Measurements from ENCODE around the gene NCR2.

Gene NCR2

GRCh38 chr6:41331401-41332150 lies 3.8 kb upstream of the NCR2 start:
- no peak for DNase-seq

DNA sequence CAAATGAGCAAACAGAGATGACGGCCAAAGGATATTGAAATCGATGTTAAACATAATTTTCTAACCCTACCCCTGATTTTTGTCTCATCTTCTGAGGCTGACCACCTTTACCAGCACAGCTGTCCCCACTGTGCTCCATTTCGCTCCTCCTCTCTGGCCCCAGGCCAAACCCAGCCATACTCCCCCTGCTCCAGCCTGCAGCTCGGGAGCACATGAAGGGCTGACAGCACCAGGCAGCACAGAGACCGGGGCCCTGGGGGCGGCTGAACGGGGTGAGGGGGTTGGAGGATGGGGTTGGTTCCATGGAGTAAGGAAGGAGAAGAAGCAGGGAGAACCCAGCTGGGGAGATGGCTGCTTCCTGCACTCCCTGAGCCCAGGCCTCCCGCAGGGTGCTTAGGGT lies 3.2 kb upstream of the NCR2 start:
- no peak for DNase-seq

DNA sequence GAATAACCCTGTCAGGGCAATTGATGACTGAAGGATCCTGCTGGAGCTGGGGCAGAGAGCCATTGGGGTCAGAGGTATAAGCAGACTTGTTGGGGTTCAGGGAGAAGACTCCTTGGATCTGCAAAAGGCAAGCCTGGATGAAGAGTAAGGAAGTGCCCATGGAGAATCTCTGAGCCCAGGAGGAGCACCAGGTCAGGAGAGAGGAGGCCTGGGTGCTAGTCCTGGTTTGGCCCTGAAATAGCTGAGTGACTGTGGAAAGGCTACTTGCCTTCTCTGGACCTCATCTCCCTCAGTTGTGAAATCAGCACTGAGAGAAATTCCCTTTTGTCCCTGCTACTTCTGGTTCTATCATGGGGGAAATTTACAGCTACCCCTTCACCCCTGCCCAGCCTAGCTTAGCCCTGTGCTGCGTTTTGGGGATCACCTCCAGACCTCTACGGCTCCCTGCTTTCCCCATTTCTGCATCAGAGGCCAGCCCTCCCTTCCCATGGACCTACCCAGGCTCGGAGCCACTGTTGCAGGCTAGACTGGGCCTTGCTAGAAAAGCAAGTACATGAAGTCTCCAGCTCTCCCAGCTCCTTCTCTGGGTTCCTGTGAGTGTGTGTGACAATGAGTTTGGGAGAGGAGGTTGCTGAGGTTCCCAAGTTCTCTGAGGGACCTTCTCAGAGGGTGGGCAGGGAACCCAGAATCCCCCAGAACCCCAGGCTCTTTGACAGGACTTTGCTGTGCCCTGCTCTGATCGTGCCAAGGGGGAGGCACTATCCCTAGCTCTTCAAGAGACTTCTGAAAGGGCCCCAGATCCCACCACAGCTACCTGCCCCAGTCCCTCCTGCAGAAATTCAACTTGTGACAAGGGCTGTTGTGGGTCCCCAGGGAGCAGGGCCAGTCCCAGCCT lies 2.3 kb upstream of the NCR2 start:
- no peak for DNase-seq

DNA sequence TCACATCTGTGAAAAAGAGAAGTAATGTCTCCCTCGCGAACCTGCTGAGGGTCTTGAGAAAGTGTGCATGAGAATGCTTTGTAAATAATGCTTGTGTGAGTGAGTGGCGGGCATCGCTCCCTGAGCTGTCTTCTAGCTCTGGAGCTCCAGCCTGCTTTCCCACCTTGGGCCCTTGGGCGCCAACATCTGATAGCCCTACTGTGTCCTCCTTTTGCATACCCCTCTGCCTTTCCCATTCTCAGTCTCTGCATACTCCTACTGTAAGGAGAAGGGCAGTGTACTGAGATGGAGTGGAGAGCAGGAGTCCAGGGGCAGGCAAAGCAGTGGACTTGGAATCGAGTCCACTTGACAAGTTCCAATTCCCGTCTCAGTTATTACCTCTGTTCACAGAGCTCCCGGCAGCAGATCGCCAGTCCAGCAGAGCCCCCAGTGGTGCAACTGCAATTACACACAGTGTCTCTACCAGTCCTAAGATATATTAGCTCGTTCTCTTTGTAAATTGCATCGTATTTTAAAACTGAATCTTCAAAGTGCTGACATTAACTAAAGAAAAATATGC lies 847 bp upstream of the NCR2 start:
- peak; percentile 21 for DNase-seq

- DNase-seq = peak; percentile 55
Observed at GRCh38 chr6:41335943-41336342, 535 bp downstream of the NCR2 start.

GRCh38 chr6:41336824-41337223 lies 1.4 kb downstream of the NCR2 start:
- peak; percentile 87 for DNase-seq

DNA sequence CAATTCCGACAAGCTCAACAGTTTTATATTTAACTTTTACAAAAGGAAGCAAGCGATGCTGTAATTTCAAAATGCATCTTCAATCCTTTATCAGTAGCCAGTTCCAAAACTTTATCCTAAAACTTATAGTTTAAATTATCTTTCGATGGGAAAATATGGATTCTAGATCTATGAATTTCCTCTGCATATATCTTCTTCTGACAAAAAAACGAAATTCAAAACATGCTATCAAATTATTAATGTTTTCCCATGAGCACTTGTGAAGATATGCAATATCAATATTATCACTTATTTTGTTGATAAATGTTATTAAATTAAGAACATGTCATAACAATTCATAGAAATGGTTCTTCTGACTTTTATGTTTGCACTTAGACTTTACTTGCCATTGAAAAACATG lies 2.3 kb downstream of the NCR2 start:
- no peak for DNase-seq

DNA sequence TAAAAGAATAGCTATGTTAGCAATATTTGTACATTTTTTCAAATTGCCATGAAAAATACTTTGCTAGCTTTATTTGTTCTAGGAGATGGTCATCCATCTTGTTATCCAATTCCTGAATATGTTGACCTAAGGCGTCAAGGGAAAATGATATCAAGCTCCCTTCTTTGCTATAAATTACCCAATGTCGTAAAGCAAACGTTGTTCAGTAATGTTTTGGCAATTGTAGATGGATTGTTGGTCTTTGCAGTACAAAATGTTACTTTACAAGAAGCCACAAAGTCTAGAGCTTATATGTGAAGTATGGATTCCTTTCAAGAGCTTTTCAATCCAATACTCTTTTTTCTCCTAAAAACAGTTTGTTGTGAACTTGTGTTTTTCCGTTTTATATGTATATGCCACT lies 3.3 kb downstream of the NCR2 start:
- DNase-seq = no peak

DNA sequence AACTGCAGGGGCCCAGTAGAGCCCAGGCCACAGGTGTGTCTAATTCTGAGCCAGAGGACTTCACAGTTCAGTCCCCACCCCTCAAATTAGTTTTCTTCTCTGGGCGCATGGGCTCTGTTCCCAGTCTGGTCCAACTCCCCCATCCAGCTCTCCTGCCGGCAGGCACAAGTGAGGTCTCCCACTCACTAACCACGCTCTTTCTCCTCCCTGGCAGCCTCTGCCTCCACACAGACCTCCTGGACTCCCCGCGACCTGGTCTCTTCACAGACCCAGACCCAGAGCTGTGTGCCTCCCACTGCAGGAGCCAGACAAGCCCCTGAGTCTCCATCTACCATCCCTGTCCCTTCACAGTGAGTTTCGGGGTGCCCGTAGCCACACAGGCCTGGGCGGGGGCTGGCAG lies 6.2 kb downstream of the NCR2 start:
- no peak for DNase-seq

GRCh38 chr6:41342241-41342640 lies 6.8 kb downstream of the NCR2 start:
- DNase-seq = no peak

GRCh38 chr6:41343641-41344187 lies 8.3 kb downstream of the NCR2 start:
- DNase-seq = no peak

GRCh38 chr6:41344876-41345275 lies 9.5 kb downstream of the NCR2 start:
- DNase-seq = no peak

DNA sequence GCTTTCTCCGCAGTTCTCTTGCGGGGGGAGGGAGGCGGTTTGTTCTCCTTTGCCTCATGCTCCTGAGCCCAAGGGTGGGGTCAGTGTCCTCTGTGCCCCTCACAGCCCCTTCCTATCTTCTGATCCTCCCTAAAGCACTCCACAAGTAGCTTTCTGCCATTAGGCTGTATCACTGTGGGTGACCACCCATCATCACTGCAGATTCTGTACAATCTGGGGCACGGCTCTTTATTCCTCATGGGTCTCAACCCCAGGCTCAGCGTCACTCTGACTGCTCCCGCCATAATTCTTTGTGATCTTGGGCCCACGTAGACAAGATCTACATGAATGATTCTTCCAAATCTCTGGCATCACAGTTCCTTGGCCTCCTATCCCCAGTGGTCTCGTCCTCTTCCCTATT lies 10.5 kb downstream of the NCR2 start:
- DNase-seq = no peak

DNA sequence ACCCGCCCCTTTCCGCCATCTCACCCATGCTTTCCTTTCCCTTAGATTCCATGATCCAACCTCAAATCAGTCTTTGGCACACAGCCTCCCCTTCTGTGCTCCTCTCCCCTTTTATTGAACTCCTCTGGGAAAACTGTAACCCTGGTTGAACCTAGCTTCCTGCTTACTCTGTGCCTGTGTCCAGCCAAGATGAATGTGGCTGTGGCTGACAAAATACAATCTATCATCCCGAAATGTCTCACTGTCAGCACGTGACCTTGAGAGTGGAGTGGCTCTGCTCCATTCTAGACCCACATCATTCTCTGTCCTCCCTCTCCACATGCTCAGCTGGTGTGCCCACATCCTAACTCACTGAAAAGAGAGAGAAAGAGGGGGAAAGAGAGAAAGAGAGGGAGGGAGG lies 11.0 kb downstream of the NCR2 start:
- DNase-seq = no peak

GRCh38 chr6:41347378-41348050 lies 12.1 kb downstream of the NCR2 start:
- no peak for DNase-seq

- no peak for DNase-seq
Observed at GRCh38 chr6:41348934-41349333, 13.5 kb downstream of the NCR2 start.

GRCh38 chr6:41352396-41352795 lies 17.0 kb downstream of the NCR2 start:
- DNase-seq = no peak

DNA sequence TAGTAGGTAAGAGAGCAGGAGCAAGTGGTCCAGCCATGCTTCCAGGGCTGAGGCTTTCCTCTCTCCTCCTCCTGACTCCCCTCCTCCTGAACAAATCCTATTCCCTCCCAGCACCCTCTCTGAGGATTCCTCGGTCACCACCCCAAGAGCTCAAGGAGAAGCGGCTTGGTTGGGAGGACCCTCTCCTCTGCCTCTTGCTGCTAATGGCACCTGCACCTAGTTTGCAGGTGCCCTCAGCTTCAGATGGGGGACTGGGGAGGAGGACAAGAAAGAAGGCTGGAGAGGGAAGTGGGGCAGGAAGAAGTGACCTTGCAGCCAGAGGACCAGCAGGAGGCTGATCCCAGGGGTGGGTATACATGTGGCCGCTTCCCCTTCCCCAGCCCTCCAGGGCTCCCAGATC lies 17.5 kb downstream of the NCR2 start:
- no peak for DNase-seq

- DNase-seq = no peak
Observed at GRCh38 chr6:41353333-41353732, 17.9 kb downstream of the NCR2 start.

GRCh38 chr6:41355952-41356351 lies 20.5 kb downstream of the NCR2 start:
- no peak for DNase-seq

GRCh38 chr6:41356825-41357224 lies 21.4 kb downstream of the NCR2 start:
- no peak for DNase-seq

GRCh38 chr6:41358503-41358902 lies 23.1 kb downstream of the NCR2 start:
- DNase-seq = no peak
